Kasumi-1 (cell line): Measurements from ENCODE around the gene KIF25.

Experiments used
- DNase-seq, 2 experiments: peaks; one replicate each; lab custom pipeline; 2025; lab: John Stamatoyannopoulos, UW

Gene KIF25

GRCh38 chr6:168035661-168036545, 38.4 kb downstream of the KIF25 start:
- DNase-seq, result no peak

DNA sequence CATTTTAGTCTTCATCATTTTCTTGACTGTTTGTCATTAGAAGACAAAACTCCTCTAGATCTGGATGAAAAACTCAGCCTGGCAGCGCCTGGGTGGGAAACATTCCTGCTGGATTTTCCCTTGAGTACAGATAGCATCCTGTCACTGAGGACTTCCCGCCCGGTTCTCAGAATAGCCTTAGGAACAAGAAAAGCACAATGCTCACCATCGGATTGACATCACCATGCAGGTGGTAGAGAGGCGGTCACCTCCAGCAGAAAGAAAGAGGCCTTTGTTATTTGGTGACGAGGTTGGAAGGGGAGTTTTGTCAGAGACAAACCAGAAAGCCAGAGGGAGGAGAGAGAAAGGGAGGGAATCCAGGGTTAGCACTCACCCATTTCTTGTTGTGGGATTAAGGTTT, 39.8 kb downstream of the KIF25 start:
- DNase-seq, result no peak

GRCh38 chr6:168037856-168038255, 40.4 kb downstream of the KIF25 start:
- DNase-seq, result no peak

DNA sequence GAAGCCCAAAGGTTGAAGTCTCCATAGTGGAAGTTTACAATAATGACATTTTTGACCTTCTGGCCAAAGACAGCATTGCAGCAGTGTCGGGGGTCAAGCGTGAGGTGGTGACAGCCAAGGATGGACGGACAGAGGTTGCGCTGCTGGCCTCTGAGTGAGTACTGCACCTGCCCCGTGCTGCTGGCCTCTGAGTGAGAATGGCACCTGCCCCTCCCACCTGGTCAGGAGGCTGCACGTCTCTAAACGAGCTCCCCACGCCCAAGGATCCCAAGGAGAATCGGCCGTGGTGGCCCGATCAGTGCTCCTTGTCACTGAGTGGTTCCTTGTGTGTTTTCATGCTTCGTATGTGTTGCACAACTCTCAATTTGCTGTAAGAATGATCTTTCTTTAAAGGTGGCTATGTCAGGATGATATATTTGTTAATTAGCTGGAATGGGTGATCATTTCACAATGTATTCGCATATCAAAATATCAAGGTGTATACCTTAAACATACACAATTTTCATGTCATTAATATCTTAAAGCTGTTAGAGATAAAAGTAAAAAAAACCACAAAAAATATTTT, 41.2 kb downstream of the KIF25 start:
- no peak for DNase-seq

DNA sequence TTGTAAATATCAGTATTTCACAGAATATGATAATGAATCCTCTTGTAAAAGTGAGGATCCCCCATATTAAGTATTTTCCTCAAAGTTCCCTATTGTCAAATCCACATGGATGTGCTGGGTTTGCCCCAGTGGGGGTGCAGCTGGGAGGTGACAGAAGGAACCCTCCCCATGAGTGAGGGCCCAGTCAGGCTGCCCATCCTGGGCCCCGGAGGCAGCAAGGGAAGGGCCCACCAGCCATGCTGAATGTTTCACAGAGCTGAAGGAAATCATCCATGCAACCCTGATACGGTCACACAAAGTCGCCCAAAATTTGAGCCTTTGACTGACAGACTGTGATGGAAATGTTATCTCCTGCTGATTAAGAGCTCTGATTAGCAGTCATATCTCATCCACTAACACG, 41.8 kb downstream of the KIF25 start:
- no peak for DNase-seq

DNA sequence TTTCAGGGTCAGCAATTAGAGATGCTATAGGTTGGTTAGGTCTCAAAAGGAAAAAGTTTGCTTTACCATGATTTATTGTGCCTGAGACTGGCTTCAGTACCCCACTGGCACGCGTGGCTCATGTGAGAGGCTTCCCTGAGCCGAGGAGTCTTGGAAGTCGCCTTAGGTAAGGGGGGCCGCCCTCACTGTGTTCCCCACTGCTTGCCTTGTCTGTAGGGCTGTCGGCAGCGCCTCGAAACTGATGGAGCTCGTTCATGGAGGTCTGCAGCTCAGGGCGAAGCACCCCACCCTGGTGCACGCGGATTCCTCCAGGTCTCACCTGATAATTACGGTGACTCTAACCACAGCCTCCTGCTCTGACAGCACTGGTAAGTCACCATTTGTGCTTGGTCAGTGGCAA, 42.4 kb downstream of the KIF25 start:
- DNase-seq, result no peak

DNA sequence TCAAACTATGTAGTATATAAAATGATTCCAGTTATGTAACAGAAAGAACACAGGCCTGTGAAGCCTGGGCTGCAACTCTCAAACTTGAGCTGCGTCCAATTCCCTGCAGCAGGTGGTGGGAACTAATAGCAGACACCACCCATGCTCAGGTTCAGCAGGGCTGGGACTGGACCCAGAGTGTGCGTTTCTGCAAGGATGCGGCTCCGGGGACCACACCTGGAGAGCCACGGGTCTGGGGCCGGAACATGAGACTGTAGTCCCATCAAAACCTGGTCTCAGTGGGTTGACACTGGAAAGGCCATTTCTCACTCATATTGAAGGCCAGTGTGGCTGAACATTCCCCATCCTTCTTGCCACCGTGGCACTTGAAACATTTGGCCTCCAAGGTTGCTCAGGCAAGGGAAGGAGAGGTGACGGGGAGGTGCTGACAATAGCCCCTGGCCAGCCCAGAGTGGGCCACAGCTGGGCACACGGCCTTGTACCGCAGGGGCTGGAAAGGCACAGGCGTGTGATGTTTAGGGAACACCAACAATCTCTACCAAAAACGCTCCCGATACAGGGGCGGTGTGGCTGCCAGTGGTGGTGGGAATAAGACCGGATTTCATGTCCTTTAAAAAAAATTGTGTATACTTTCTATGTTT, 43.5 kb downstream of the KIF25 start:
- DNase-seq, result no peak

DNA sequence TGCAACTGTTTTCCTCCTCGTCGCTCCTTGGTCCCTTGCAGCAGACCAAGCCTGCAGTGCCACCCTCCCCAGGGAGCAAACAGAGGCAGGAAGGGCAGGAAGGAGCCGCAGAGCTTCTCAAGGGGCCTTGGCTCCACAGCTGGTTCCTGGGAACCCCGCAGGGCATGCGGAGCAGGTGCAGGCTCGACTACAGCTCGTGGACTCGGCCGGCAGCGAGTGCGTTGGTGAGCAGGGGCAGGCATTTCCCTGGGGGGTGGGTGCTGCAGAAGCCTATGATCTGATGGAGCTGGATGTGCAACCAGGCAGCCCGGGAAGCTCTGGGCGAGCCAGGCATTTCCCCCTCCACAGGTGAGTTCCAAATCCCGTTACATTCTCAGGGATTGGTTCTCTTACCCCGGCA, 44.5 kb downstream of the KIF25 start:
- no peak for DNase-seq

DNA sequence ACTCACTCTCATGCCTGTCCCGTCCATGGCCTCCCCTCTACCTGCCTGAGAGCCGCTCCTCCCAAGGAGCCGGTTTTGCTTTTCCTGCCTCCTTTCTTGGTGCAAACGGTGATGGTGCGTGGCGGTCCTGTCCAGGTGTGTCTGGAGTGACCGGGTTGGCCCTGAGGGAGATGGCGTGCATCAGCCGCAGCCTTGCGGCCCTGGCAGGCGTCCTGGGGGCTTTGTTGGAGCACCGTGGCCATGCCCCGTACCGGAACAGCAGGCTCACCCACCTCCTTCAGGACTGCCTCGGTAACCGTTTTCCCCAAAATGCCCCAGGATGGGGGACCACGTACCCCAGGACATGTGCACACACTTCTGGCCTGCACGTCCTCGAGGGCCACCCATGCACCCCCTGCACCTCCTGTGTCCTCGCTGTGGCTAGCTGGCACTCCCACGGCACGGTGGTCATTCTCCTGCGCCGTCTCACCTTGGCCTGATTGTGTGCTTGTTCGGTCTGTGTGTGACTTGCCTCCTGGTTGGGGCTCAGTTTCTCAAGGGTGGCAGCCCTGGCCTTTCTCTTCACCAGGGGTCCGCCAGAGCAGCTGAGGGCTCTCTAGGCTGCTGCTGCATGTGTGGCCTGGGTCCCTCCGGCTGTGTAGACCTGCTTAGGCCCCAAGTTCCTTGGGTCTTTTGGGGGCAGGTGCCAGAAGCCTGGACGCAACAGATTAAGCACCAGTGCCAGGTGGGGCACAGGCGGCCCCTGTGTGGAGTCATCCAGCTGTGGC, 45.1 kb downstream of the KIF25 start:
- DNase-seq, result no peak

- no peak for DNase-seq
Observed at GRCh38 chr6:168043193-168043847, 45.8 kb downstream of the KIF25 start.

- no peak for DNase-seq
Observed at GRCh38 chr6:168043848-168044415, 46.5 kb downstream of the KIF25 start.

DNA sequence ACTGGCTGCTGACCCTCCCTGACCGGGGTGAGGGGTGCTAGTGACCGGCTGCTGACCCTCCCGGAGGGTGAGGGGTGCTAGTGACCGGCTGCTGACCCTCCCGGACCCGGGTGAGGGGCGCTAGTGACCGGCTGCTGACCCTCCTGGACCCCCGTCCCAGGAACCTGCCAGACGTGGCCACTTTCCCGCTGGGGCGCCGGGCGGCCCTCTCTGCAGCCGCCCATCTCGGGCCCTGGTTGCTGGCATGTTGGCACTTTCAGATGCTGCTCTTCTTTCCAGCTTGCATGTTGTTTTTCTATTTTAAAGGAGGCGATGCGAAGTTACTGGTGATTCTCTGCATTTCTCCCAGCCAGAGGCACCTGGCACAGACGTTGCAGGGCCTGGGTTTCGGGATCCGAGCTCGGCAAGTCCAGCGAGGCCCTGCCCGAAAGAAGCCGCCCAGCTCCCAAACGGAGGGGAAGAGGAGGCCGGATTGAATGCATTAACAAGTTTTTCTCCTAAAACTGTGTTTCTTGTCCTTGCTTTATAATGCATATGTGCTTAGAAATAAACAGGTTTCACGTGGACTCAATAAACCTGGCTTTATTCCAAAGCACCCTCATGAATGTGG, 47.2 kb downstream of the KIF25 start:
- no peak for DNase-seq

- DNase-seq, result no peak
Observed at GRCh38 chr6:168045141-168045691, 47.7 kb downstream of the KIF25 start.

GRCh38 chr6:168045706-168046620, 48.5 kb downstream of the KIF25 start:
- DNase-seq, result no peak

DNA sequence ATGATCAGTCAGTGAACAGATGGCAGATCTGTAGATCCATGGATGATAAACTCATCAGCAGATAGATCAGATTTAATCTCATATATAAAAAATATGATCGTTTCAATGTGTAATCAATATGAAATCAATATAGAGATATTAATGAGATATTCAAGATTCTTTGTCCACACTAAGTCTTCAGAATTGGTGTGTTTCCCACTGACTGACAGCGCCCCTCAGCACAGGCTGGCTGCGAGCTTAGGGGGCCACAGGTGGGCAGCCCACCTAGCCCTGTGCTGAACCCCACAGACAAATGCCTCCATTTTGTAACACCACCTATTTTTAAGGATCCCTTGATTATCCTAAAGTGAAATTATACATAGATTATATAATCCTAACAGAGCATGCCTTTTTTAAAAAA, 49.2 kb downstream of the KIF25 start:
- DNase-seq, result no peak

GRCh38 chr6:168047841-168048723, 50.6 kb downstream of the KIF25 start:
- DNase-seq, result no peak

GRCh38 chr6:168048724-168049025, 51.2 kb downstream of the KIF25 start:
- DNase-seq, result no peak

DNA sequence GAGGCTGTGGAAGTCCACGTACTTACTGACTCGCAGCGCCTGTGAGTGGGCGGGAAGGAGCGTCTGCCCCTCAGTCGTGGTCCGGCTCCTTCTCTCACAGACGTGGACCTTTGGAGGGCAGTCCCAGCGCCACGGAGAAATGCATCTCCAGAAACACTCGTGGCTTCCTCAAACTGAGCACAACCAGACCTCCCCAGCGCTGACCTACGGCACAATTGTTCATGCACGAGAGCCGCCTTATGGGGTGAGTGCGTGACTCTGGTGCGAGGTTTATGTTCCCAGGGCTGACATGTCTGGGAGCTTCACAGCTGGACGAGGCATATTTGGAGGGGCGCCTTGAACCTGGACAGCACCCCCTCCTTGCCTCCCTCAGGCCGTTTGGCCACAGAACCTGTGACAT, 51.8 kb downstream of the KIF25 start:
- DNase-seq, result no peak

GRCh38 chr6:168049706-168050224, 52.3 kb downstream of the KIF25 start:
- no peak for DNase-seq
